Measurements from ENCODE around the gene OR51D1. TPM values are rescaled to one million over a fixed set of nuclear protein-coding genes. Genes with fewer than 3 reads are reported as not detected.

OR51D1 gene
- total and polyA plus RNA-seq, 4 donors: not detected

- Histone ChIP-seq H3K9ac (ENCODE audit: low read depth in 1 of 2, low read length in 2 of 2) (no peak overlapping the region), H3K4me3 (ENCODE audit: low read depth in 1 of 3, low read length in 3 of 3) (no peak overlapping the region), H3K27ac (ENCODE audit: low read depth in 1 of 2, low read length in 2 of 2) (no peak overlapping the region), H3K36me3 (ENCODE audit: control insufficient read depth in 4 of 4, insufficient read depth in 3 of 4, low read depth in 1 of 4, low read length in 3 of 4) (no peaks in the 10 kb centered on the region), H3K27me3 (ENCODE audit: control insufficient read depth in 4 of 4, insufficient read depth in 4 of 4, low read length in 3 of 4) (peaks cover 0 to 6% (median 0%) of the 10 kb centered on the region in 4 donors), H3K9me3 (ENCODE audit: control insufficient read depth in 4 of 4, low read length in 3 of 4) (no peaks in the 10 kb centered on the region), H3K4me1 (ENCODE audit: control insufficient read depth in 4 of 4, insufficient read depth in 4 of 4, low read length in 3 of 4) (peaks cover 0 to 3% (median 2%) of the 10 kb centered on the region in 4 donors)
- WGBS: 80% methylated on average over 7 of the region's 7 CpGs
- TF ChIP-seq EGR1 (IDR thresholded peaks at IDR 0.05; ENCODE audit: low read depth in 2 of 2): no peak
- TF ChIP-seq RAD21 (IDR thresholded peaks at IDR 0.05): no peak
- TF ChIP-seq FOXA1 (IDR thresholded peaks at IDR 0.05): no peak
- no peak for TF ChIP-seq HNF4G (IDR thresholded peaks at IDR 0.05)
- DNase-seq (ENCODE audit: low spot score): no peak
Measured at GRCh38 chr11:4641501-4641900, 4.2 kb downstream of the OR51D1 start.

- no peak for DNase-seq (ENCODE audit: low spot score)
- Histone ChIP-seq H3K36me3 (ENCODE audit: control insufficient read depth in 4 of 4, insufficient read depth in 3 of 4, low read depth in 1 of 4, low read length in 3 of 4) (no peaks in the 10 kb centered on the region), H3K4me1 (ENCODE audit: control insufficient read depth in 4 of 4, insufficient read depth in 4 of 4, low read length in 3 of 4) (peaks cover 0 to 2% (median under 1%) of the 10 kb centered on the region in 4 donors), H3K9me3 (ENCODE audit: control insufficient read depth in 4 of 4, low read length in 3 of 4) (no peaks in the 10 kb centered on the region), H3K27ac (ENCODE audit: low read depth in 1 of 2, low read length in 2 of 2) (no peak overlapping the region), H3K27me3 (ENCODE audit: control insufficient read depth in 4 of 4, insufficient read depth in 4 of 4, low read length in 3 of 4) (peaks cover 0 to 6% (median 0%) of the 10 kb centered on the region in 4 donors), H3K4me3 (ENCODE audit: low read depth in 1 of 3, low read length in 3 of 3) (no peak overlapping the region), H3K9ac (ENCODE audit: low read depth in 1 of 2, low read length in 2 of 2) (no peak overlapping the region)
- no peak for TF ChIP-seq FOXA2 (IDR thresholded peaks at IDR 0.05)
- TF ChIP-seq MAX (IDR thresholded peaks at IDR 0.05): no peak
- TF ChIP-seq TAF1 (conservative IDR thresholded peaks at IDR 0.05): no peak
- TF ChIP-seq REST (IDR thresholded peaks at IDR 0.05): no peak
- TF ChIP-seq ATF3 (IDR thresholded peaks at IDR 0.05): no peak
- no peak for TF ChIP-seq FOXA1 (IDR thresholded peaks at IDR 0.05)
- no peak for TF ChIP-seq YY1 (IDR thresholded peaks at IDR 0.05)
- TF ChIP-seq CTCF (IDR thresholded peaks at IDR 0.05; ENCODE audit: low read depth, low read length, missing input control): no peak
- no peak for TF ChIP-seq RXRA (IDR thresholded peaks at IDR 0.05)
- TF ChIP-seq GABPA (IDR thresholded peaks at IDR 0.05 in 1 of 2, conservative IDR thresholded peaks at IDR 0.05 in 1 of 2): no peak
- TF ChIP-seq HNF4A (conservative IDR thresholded peaks at IDR 0.05): no peak
- no peak for TF ChIP-seq EGR1 (IDR thresholded peaks at IDR 0.05; ENCODE audit: low read depth in 2 of 2)
- no peak for TF ChIP-seq JUND (IDR thresholded peaks at IDR 0.05)
- no peak for TF ChIP-seq HNF4G (IDR thresholded peaks at IDR 0.05)
- 71% methylated on average over 7 of the region's 7 CpGs for WGBS
Measured at GRCh38 chr11:4642043-4642442, 4.8 kb downstream of the OR51D1 start.
